ENCODE data around the gene ZBTB7C. TPM values are rescaled to one million over a fixed set of nuclear protein-coding genes. Genes with fewer than 3 reads are reported as not detected.

Gene ZBTB7C
- total RNA-seq, 4 donors from 2014 or later, result 26.0 to 50.6 (median 46.2) TPM

GRCh38 chr18:48319801-48320638, 89.2 kb downstream of the ZBTB7C start:
- Histone ChIP-seq H3K36me3 (no peaks in the 10 kb centered on the region), H3K27me3 (no peaks in the 10 kb centered on the region), H3K4me3 (no peak overlapping the region), H3K9me3 (no peaks in the 10 kb centered on the region), H3K27ac (no peak overlapping the region), H3K4me1 (peaks cover 8% of the 10 kb centered on the region)
- 67% methylated on average over 10 of the region's 10 CpGs for whole genome bisulfite sequencing
- DNase-seq (ENCODE audit: low spot score in 2 of 2), result no peak
- no peak for TF ChIP-seq POLR2AphosphoS5 (IDR thresholded peaks at IDR 0.05)
- TF ChIP-seq, protein P1, sequence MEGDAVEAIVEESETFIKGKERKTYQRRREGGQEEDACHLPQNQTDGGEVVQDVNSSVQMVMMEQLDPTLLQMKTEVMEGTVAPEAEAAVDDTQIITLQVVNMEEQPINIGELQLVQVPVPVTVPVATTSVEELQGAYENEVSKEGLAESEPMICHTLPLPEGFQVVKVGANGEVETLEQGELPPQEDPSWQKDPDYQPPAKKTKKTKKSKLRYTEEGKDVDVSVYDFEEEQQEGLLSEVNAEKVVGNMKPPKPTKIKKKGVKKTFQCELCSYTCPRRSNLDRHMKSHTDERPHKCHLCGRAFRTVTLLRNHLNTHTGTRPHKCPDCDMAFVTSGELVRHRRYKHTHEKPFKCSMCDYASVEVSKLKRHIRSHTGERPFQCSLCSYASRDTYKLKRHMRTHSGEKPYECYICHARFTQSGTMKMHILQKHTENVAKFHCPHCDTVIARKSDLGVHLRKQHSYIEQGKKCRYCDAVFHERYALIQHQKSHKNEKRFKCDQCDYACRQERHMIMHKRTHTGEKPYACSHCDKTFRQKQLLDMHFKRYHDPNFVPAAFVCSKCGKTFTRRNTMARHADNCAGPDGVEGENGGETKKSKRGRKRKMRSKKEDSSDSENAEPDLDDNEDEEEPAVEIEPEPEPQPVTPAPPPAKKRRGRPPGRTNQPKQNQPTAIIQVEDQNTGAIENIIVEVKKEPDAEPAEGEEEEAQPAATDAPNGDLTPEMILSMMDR (IDR thresholded peaks at IDR 0.05), result no peak
- no peak for TF ChIP-seq EP300 (IDR thresholded peaks at IDR 0.05)
- TF ChIP-seq POLR2A (IDR thresholded peaks at IDR 0.05), result no peak

GRCh38 chr18:48318436-48318835, 90.7 kb downstream of the ZBTB7C start:
- 66% methylated on average over 7 of the region's 8 CpGs for WGBS
- H3K27ac ChIP-seq, result no peak overlapping the region

GRCh38 chr18:48317781-48318381, 91.3 kb downstream of the ZBTB7C start:
- H3K27me3 ChIP-seq, result no peaks in the 10 kb centered on the region
- H3K36me3 ChIP-seq, result no peaks in the 10 kb centered on the region
- no peaks in the 10 kb centered on the region for H3K9me3 ChIP-seq
- no peak overlapping the region for H3K4me3 ChIP-seq
- DNase-seq (ENCODE audit: low spot score in 2 of 2), result no peak
- TF ChIP-seq POLR2AphosphoS5 (IDR thresholded peaks at IDR 0.05) (no peak), EP300 (IDR thresholded peaks at IDR 0.05) (no peak), POLR2A (IDR thresholded peaks at IDR 0.05) (no peak)
- TF ChIP-seq, protein P1 (IDR thresholded peaks at IDR 0.05), result no peak
- no peak overlapping the region for H3K27ac ChIP-seq
- peaks cover 6% of the 10 kb centered on the region for H3K4me1 ChIP-seq
- 98% methylated on average over 5 of the region's 5 CpGs for WGBS

More at GRCh38 chr18:48318436-48318835, 90.7 kb downstream of the ZBTB7C start:
- TF ChIP-seq POLR2AphosphoS5 (IDR thresholded peaks at IDR 0.05) (no peak), EP300 (IDR thresholded peaks at IDR 0.05) (no peak), POLR2A (IDR thresholded peaks at IDR 0.05) (no peak)
- TF ChIP-seq, protein P1 (IDR thresholded peaks at IDR 0.05), result no peak
- Histone ChIP-seq H3K4me3 (no peak overlapping the region), H3K27me3 (no peaks in the 10 kb centered on the region), H3K4me1 (peaks cover 6% of the 10 kb centered on the region), H3K9me3 (no peaks in the 10 kb centered on the region), H3K36me3 (no peaks in the 10 kb centered on the region)
- no peak for DNase-seq (ENCODE audit: low spot score in 2 of 2)

- Histone ChIP-seq H3K27ac (no peak overlapping the region), H3K27me3 (no peaks in the 10 kb centered on the region)
- TF ChIP-seq POLR2A (IDR thresholded peaks at IDR 0.05) (no peak), EP300 (IDR thresholded peaks at IDR 0.05) (no peak), POLR2AphosphoS5 (IDR thresholded peaks at IDR 0.05) (no peak)
- TF ChIP-seq, protein P1 (IDR thresholded peaks at IDR 0.05), result no peak
Measured at GRCh38 chr18:48316177-48316576, 93.0 kb downstream of the ZBTB7C start.

GRCh38 chr18:48314690-48315089, 94.5 kb downstream of the ZBTB7C start:
- TF ChIP-seq POLR2A (IDR thresholded peaks at IDR 0.05) (no peak), EP300 (IDR thresholded peaks at IDR 0.05) (no peak), POLR2AphosphoS5 (IDR thresholded peaks at IDR 0.05) (no peak)
- TF ChIP-seq, protein P1 (IDR thresholded peaks at IDR 0.05), result no peak
- H3K9me3 ChIP-seq, result no peaks in the 10 kb centered on the region
- no peak for DNase-seq (ENCODE audit: low spot score in 2 of 2)
- H3K27me3 ChIP-seq, result no peaks in the 10 kb centered on the region
- no peak overlapping the region for H3K4me3 ChIP-seq
- peaks cover 6% of the 10 kb centered on the region for H3K4me1 ChIP-seq
- H3K27ac ChIP-seq, result no peak overlapping the region
- no peaks in the 10 kb centered on the region for H3K36me3 ChIP-seq
- 52% methylated on average over 2 of the region's 6 CpGs for whole genome bisulfite sequencing

More at GRCh38 chr18:48316177-48316576, 93.0 kb downstream of the ZBTB7C start:
- Histone ChIP-seq H3K36me3 (no peaks in the 10 kb centered on the region), H3K9me3 (no peaks in the 10 kb centered on the region), H3K4me1 (peaks cover 6% of the 10 kb centered on the region), H3K4me3 (no peak overlapping the region)
- 84% methylated on average over 3 of the region's 3 CpGs for WGBS
- no peak for DNase-seq (ENCODE audit: low spot score in 2 of 2)
